ENCODE measurements around the gene UGT1A4.
"Not testable (repeated sequence)": the region's sequence is repeated elsewhere in the genome, so short reads cannot be mapped to it uniquely, and the experiment has no call there.

Gene UGT1A4

GRCh38 chr2:233747283-233747544 lies 28.7 kb downstream of the UGT1A4 start:
- intact Hi-C loops (cut with micrococcal nuclease): no loop called here
- Mint-ChIP-seq H3K27ac (no peak overlapping the region), H3K36me3 (ENCODE audit: low read depth) (no peaks in the 10 kb centered on the region), H3K27me3 (peaks cover 6% of the 10 kb centered on the region), H3K4me3 (no peak overlapping the region), H3K9me3 (peaks cover 29% of the 10 kb centered on the region), H3K4me1 (ENCODE audit: low read depth) (no peaks in the 10 kb centered on the region)

- not testable (repeated sequence) for H3K27me3 Mint-ChIP-seq
Observed at GRCh38 chr2:233750689-233751088, 32.2 kb downstream of the UGT1A4 start.

GRCh38 chr2:233751212-233752009 lies 32.9 kb downstream of the UGT1A4 start:
- H3K4me3 Mint-ChIP-seq; H3K4me1 Mint-ChIP-seq (ENCODE audit: low read depth); H3K36me3 Mint-ChIP-seq (ENCODE audit: low read depth); H3K27ac Mint-ChIP-seq; intact Hi-C loops (cut with micrococcal nuclease); H3K27me3 Mint-ChIP-seq: not testable (repeated sequence)
- H3K9me3 Mint-ChIP-seq: peaks cover 29% of the 10 kb centered on the region

More at GRCh38 chr2:233750689-233751088, 32.2 kb downstream of the UGT1A4 start:
- H3K4me3 Mint-ChIP-seq; H3K36me3 Mint-ChIP-seq (ENCODE audit: low read depth); intact Hi-C loops (cut with micrococcal nuclease); H3K27ac Mint-ChIP-seq; H3K4me1 Mint-ChIP-seq (ENCODE audit: low read depth): not testable (repeated sequence)
- peaks cover 29% of the 10 kb centered on the region for H3K9me3 Mint-ChIP-seq

- Mint-ChIP-seq H3K27ac (no peak overlapping the region), H3K4me3 (no peak overlapping the region), H3K4me1 (ENCODE audit: low read depth) (no peaks in the 10 kb centered on the region), H3K27me3 (peaks cover 2% of the 10 kb centered on the region), H3K36me3 (ENCODE audit: low read depth) (no peaks in the 10 kb centered on the region), H3K9me3 (peaks cover 21% of the 10 kb centered on the region)
- intact Hi-C loops (cut with micrococcal nuclease): no loop called here
Observed at GRCh38 chr2:233754872-233755611, 36.5 kb downstream of the UGT1A4 start.

- Mint-ChIP-seq H3K27ac (no peak overlapping the region), H3K4me3 (no peak overlapping the region), H3K36me3 (ENCODE audit: low read depth) (no peaks in the 10 kb centered on the region), H3K4me1 (ENCODE audit: low read depth) (no peaks in the 10 kb centered on the region), H3K27me3 (peaks cover 2% of the 10 kb centered on the region), H3K9me3 (peaks cover 6% of the 10 kb centered on the region)
- intact Hi-C loops (cut with micrococcal nuclease): no loop called here
Observed at GRCh38 chr2:233756429-233757081, 38.0 kb downstream of the UGT1A4 start.

- Mint-ChIP-seq H3K27ac (no peak overlapping the region), H3K27me3 (peaks cover 2% of the 10 kb centered on the region), H3K4me3 (no peak overlapping the region), H3K36me3 (ENCODE audit: low read depth) (no peaks in the 10 kb centered on the region), H3K4me1 (ENCODE audit: low read depth) (no peaks in the 10 kb centered on the region), H3K9me3 (no peaks in the 10 kb centered on the region)
- intact Hi-C loops (cut with micrococcal nuclease): no loop called here
Observed at GRCh38 chr2:233758141-233758540, 39.6 kb downstream of the UGT1A4 start.

GRCh38 chr2:233758849-233759248 lies 40.3 kb downstream of the UGT1A4 start:
- Mint-ChIP-seq H3K27ac (no peak overlapping the region), H3K4me3 (no peak overlapping the region), H3K27me3 (peaks cover 4% of the 10 kb centered on the region)

GRCh38 chr2:233760043-233760442 lies 41.5 kb downstream of the UGT1A4 start, which contains the start of gene UGT1A1:
Gene UGT1A1, plus strand, starts transcription at chr2:233760270. Its CDS starts 18 bp downstream, at chr2:233760288.
- Mint-ChIP-seq H3K9me3 (no peaks in the 10 kb centered on the region), H3K36me3 (ENCODE audit: low read depth) (no peaks in the 10 kb centered on the region), H3K4me1 (ENCODE audit: low read depth) (no peaks in the 10 kb centered on the region), H3K27me3 (peaks cover 7% of the 10 kb centered on the region), H3K27ac (no peak within 1 kb of the TSS), H3K4me3 (no peak within 1 kb of the TSS)
- intact Hi-C loops (cut with micrococcal nuclease): no loop called here

More at GRCh38 chr2:233758849-233759248, 40.3 kb downstream of the UGT1A4 start:
- Mint-ChIP-seq H3K9me3 (no peaks in the 10 kb centered on the region), H3K36me3 (ENCODE audit: low read depth) (no peaks in the 10 kb centered on the region), H3K4me1 (ENCODE audit: low read depth) (no peaks in the 10 kb centered on the region)
- intact Hi-C loops (cut with micrococcal nuclease): no loop called here

- Mint-ChIP-seq H3K4me3 (no peak overlapping the region), H3K27ac (no peak overlapping the region), H3K36me3 (ENCODE audit: low read depth) (no peaks in the 10 kb centered on the region), H3K27me3 (peaks cover 7% of the 10 kb centered on the region), H3K9me3 (peaks cover 3% of the 10 kb centered on the region), H3K4me1 (ENCODE audit: low read depth) (no peaks in the 10 kb centered on the region)
- intact Hi-C loops (cut with micrococcal nuclease): no loop called here
Observed at GRCh38 chr2:233761040-233761769, 42.7 kb downstream of the UGT1A4 start.

- Mint-ChIP-seq H3K27me3 (peaks cover 7% of the 10 kb centered on the region), H3K9me3 (peaks cover 8% of the 10 kb centered on the region), H3K27ac (no peak overlapping the region), H3K4me1 (ENCODE audit: low read depth) (no peaks in the 10 kb centered on the region), H3K36me3 (ENCODE audit: low read depth) (no peaks in the 10 kb centered on the region), H3K4me3 (no peak overlapping the region)
- intact Hi-C loops (cut with micrococcal nuclease): no loop called here
Observed at GRCh38 chr2:233764264-233764663, 45.7 kb downstream of the UGT1A4 start.

- intact Hi-C loops (cut with micrococcal nuclease): no loop called here
- Mint-ChIP-seq H3K27me3 (peaks cover 7% of the 10 kb centered on the region), H3K36me3 (ENCODE audit: low read depth) (no peaks in the 10 kb centered on the region), H3K9me3 (peaks cover 8% of the 10 kb centered on the region), H3K4me3 (no peak overlapping the region), H3K27ac (no peak overlapping the region), H3K4me1 (ENCODE audit: low read depth) (no peaks in the 10 kb centered on the region)
Observed at GRCh38 chr2:233764761-233765160, 46.2 kb downstream of the UGT1A4 start.

- no peaks in the 10 kb centered on the region for H3K36me3 Mint-ChIP-seq (ENCODE audit: low read depth)
- peaks cover 7% of the 10 kb centered on the region for H3K27me3 Mint-ChIP-seq
- peaks cover 8% of the 10 kb centered on the region for H3K9me3 Mint-ChIP-seq
- no peaks in the 10 kb centered on the region for H3K4me1 Mint-ChIP-seq (ENCODE audit: low read depth)
- no peak overlapping the region for H3K27ac Mint-ChIP-seq
- intact Hi-C loops (cut with micrococcal nuclease): no loop called here
- H3K4me3 Mint-ChIP-seq: no peak overlapping the region
Observed at GRCh38 chr2:233766416-233766815, 47.9 kb downstream of the UGT1A4 start.

- H3K27me3 Mint-ChIP-seq: peaks cover 7% of the 10 kb centered on the region
- H3K9me3 Mint-ChIP-seq: peaks cover 8% of the 10 kb centered on the region
- H3K36me3 Mint-ChIP-seq (ENCODE audit: low read depth): no peaks in the 10 kb centered on the region
- no peak overlapping the region for H3K27ac Mint-ChIP-seq
- no peaks in the 10 kb centered on the region for H3K4me1 Mint-ChIP-seq (ENCODE audit: low read depth)
- H3K4me3 Mint-ChIP-seq: no peak overlapping the region
- intact Hi-C loops (cut with micrococcal nuclease): no loop called here
Observed at GRCh38 chr2:233768076-233768475, 49.5 kb downstream of the UGT1A4 start.

- Mint-ChIP-seq H3K4me3 (no peak overlapping the region), H3K4me1 (ENCODE audit: low read depth) (no peaks in the 10 kb centered on the region), H3K9me3 (peaks cover 8% of the 10 kb centered on the region), H3K27ac (no peak overlapping the region), H3K36me3 (ENCODE audit: low read depth) (no peaks in the 10 kb centered on the region), H3K27me3 (peaks cover 5% of the 10 kb centered on the region)
- intact Hi-C loops (cut with micrococcal nuclease): no loop called here
Observed at GRCh38 chr2:233769260-233769659, 50.7 kb downstream of the UGT1A4 start.

All from dendritic cell treated with granulocyte-macrophage colony-stimulating factor and Interleukin-4, amounts not matched to agents 40 ng/mL and 50 ng/mL, for 4 days (primary cell).